Dendritic cell treated with granulocyte-macrophage colony-stimulating factor and Interleukin-4, amounts not matched to agents 40 ng/mL and 50 ng/mL, for 4 days (primary cell): ENCODE data around the gene NCS1.

ENCODE experiments used
- H3K27ac Mint-ChIP-seq: one replicate; pipeline ENCODE4 v1.8.0; 2022; ENCODE audit warnings: mild to moderate bottlenecking, mixed read lengths
- H3K27me3 Mint-ChIP-seq: one replicate; pipeline ENCODE4 v1.8.0; 2022; ENCODE audit warnings: mild to moderate bottlenecking, mixed read lengths
- H3K36me3 Mint-ChIP-seq: one replicate; pipeline ENCODE4 v1.8.0; 2022; ENCODE audit warnings: low read depth, mixed read lengths
- H3K4me1 Mint-ChIP-seq: one replicate; pipeline ENCODE4 v1.8.0; 2022; ENCODE audit warnings: low read depth, mixed read lengths
- H3K4me3 Mint-ChIP-seq: one replicate; pipeline ENCODE4 v1.8.0; 2022; ENCODE audit warnings: mild to moderate bottlenecking, moderate library complexity, mixed read lengths
- H3K9me3 Mint-ChIP-seq: one replicate; pipeline ENCODE4 v1.8.0; 2022; ENCODE audit warnings: mixed read lengths
- intact Hi-C: fragments of 100-400 bp; cut with micrococcal nuclease; formaldehyde crosslinking; loops from one replicate; pipeline ENCODE4 v1.15.0; 2022

The NCS1 gene

DNA sequence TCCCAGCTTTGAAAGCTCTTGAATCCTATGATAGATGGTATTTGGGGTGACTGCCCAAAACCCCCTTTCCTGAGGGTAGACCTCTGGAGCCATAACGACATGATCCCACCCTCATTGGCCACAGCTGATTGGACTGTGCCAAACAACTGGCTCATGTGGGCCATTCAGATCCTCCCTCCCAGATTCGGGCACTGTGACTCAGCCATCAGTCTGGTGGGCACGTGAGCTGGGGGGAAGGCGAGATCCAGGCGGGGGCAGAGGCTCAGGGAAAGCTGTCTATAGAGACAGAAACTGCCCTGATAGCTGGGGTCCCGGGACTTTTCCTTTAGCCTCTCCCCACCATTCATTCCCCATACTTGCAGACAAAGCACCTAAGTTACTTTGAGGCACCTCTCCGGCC is 15.1 kb upstream of the NCS1 start:
- no peaks in the 10 kb centered on the region for H3K36me3 Mint-ChIP-seq
- no peak overlapping the region for H3K4me3 Mint-ChIP-seq
- no peaks in the 10 kb centered on the region for H3K27me3 Mint-ChIP-seq
- intact Hi-C loops: no loop called here
- H3K9me3 Mint-ChIP-seq: no peaks in the 10 kb centered on the region
- peaks cover 9% of the 10 kb centered on the region for H3K4me1 Mint-ChIP-seq
- H3K27ac Mint-ChIP-seq: no peak overlapping the region

- Mint-ChIP-seq H3K36me3 (no peaks in the 10 kb centered on the region), H3K27me3 (no peaks in the 10 kb centered on the region), H3K4me3 (no peak overlapping the region), H3K27ac (no peak overlapping the region), H3K9me3 (no peaks in the 10 kb centered on the region), H3K4me1 (peaks cover 9% of the 10 kb centered on the region)
- intact Hi-C loops: no loop called here
Observed at GRCh38 chr9:130158001-130158400, 14.2 kb upstream of the NCS1 start.

DNA sequence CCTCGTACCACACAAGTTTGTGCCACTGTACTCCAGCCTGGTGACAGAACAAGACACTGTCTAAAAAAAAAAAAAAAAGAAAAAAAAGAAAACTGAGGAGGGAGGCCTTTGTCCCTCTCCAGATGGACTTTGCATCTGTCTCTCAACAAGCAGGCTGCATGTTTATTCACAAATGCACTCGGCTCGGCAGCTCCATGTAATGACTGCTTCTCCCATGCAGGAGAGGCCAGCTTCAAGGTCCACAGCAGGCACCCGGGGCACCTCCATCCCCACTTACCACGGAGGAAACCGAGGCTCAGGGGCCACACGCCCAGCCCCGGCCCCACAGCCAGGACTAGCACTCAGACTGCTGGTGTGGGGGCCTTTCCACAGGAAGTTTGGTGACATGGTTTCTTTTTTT is 13.1 kb upstream of the NCS1 start:
- intact Hi-C loops: no loop called here
- Mint-ChIP-seq H3K36me3 (no peaks in the 10 kb centered on the region), H3K9me3 (no peaks in the 10 kb centered on the region)

DNA sequence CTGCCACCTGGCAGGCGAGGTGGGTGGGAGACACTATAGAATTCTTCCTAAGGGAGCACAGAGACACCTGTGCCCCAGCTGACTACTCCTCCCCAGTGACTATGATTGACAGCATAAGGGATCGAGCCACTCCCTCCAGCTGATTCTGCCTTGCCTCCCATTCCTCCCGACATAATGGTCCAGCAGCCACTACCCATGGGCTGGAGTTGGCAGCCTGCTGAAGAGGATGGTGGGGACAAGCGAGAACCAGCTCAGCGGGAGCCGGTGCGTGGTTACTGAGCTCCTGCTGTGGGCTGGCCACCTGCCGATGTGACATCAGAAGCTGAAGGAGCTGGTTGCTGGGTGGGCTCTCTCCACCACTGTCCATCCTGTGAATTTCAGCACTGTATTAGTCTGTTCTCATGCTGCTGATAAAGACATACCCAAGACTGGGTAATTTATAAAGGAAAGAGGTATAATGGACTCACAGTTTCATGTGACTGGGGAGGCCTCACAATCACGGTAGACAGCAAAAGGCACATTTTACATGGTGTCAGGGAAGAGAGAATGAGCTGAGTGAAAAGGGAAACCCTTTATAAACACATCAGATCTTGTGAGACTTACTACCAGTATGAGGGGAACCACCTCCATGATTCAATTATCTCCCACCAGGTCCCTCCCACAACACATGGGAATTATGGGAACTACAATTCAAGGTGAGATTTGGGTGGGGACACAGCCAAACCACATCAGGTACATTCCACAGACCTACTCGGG is 12.1 kb upstream of the NCS1 start:
- no peak overlapping the region for H3K4me3 Mint-ChIP-seq
- intact Hi-C loops: no loop called here
- H3K27me3 Mint-ChIP-seq: peaks cover 7% of the 10 kb centered on the region
- no peaks in the 10 kb centered on the region for H3K36me3 Mint-ChIP-seq
- peaks cover 9% of the 10 kb centered on the region for H3K4me1 Mint-ChIP-seq
- H3K9me3 Mint-ChIP-seq: no peaks in the 10 kb centered on the region
- no peak overlapping the region for H3K27ac Mint-ChIP-seq

More for the DNA sequence above, 13.1 kb upstream of the NCS1 start:
- Mint-ChIP-seq H3K4me1 (peaks cover 9% of the 10 kb centered on the region), H3K27ac (no peak overlapping the region), H3K27me3 (no peaks in the 10 kb centered on the region), H3K4me3 (no peak overlapping the region)

- peaks cover 9% of the 10 kb centered on the region for H3K4me1 Mint-ChIP-seq
- intact Hi-C loops: no loop called here
- peaks cover 8% of the 10 kb centered on the region for H3K27me3 Mint-ChIP-seq
- no peak overlapping the region for H3K4me3 Mint-ChIP-seq
- H3K27ac Mint-ChIP-seq: no peak overlapping the region
- no peaks in the 10 kb centered on the region for H3K9me3 Mint-ChIP-seq
- H3K36me3 Mint-ChIP-seq: no peaks in the 10 kb centered on the region
Observed at GRCh38 chr9:130160862-130161470, 11.2 kb upstream of the NCS1 start.

DNA sequence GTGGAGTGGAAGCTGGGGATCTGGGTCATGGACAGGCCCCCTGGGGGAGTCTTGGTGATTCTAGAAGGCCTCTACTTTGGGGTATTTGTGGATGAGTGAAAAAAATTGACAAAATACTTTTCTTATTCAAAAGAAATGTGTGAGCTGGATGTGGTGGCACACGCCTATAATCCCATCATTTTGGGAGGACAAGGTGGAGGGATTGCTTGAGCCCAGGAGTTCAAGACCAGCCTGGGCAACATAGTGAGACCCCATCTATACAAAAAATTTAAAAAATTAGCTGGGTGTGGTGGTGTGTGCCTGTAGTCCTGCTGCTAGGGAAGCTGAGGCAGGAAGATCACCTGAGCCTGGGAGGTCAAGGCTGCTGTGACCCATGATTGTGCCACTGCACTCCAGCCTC is 6.6 kb upstream of the NCS1 start:
- intact Hi-C loops: no loop called here
- H3K27ac Mint-ChIP-seq: no peak overlapping the region
- H3K4me1 Mint-ChIP-seq: no peaks in the 10 kb centered on the region
- no peaks in the 10 kb centered on the region for H3K36me3 Mint-ChIP-seq
- no peaks in the 10 kb centered on the region for H3K9me3 Mint-ChIP-seq
- H3K27me3 Mint-ChIP-seq: peaks cover 37% of the 10 kb centered on the region
- no peak overlapping the region for H3K4me3 Mint-ChIP-seq

GRCh38 chr9:130166399-130166798 is 5.8 kb upstream of the NCS1 start:
- no peaks in the 10 kb centered on the region for H3K9me3 Mint-ChIP-seq
- H3K27ac Mint-ChIP-seq: no peak overlapping the region
- no peaks in the 10 kb centered on the region for H3K4me1 Mint-ChIP-seq
- intact Hi-C loops: no loop called here
- no peak overlapping the region for H3K4me3 Mint-ChIP-seq
- no peaks in the 10 kb centered on the region for H3K36me3 Mint-ChIP-seq
- H3K27me3 Mint-ChIP-seq: peaks cover 45% of the 10 kb centered on the region

DNA sequence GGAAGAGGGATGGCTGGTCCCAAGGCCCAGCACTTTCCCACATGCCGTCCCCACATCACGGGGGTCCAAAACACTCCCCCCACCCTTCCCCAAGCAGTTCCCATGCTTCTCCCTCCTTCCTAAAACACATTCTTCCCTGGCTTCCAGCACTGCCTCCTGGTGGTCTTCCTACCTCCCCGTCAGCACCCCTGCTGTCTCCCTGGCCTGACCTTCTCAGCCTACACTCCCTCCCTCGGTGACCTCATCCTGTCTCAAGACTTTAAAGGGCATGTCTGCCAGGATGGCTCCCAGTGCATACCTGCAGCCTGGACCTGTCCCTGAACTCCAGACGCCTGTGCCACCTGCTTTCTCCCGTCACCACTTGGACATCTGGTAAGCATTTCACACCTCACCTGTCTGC is 4.3 kb upstream of the NCS1 start:
- Mint-ChIP-seq H3K4me3 (no peak overlapping the region), H3K9me3 (no peaks in the 10 kb centered on the region), H3K27me3 (peaks cover 50% of the 10 kb centered on the region), H3K27ac (no peak overlapping the region), H3K36me3 (no peaks in the 10 kb centered on the region), H3K4me1 (no peaks in the 10 kb centered on the region)
- intact Hi-C loops: no loop called here

GRCh38 chr9:130171226-130172148 is 717 bp upstream of the NCS1 start:
- Mint-ChIP-seq H3K4me1 (no peaks in the 10 kb centered on the region), H3K27ac (no peak overlapping the region), H3K36me3 (no peaks in the 10 kb centered on the region), H3K4me3 (peak overlapping the region; percentile 17), H3K9me3 (no peaks in the 10 kb centered on the region), H3K27me3 (peaks cover 66% of the 10 kb centered on the region)
- intact Hi-C loops: no loop called here

- no peaks in the 10 kb centered on the region for H3K4me1 Mint-ChIP-seq
- no peak overlapping the region for H3K27ac Mint-ChIP-seq
- no peaks in the 10 kb centered on the region for H3K36me3 Mint-ChIP-seq
- no peaks in the 10 kb centered on the region for H3K9me3 Mint-ChIP-seq
- H3K4me3 Mint-ChIP-seq: peak overlapping the region; percentile 41
- H3K27me3 Mint-ChIP-seq: peaks cover 66% of the 10 kb centered on the region
- intact Hi-C loops: no loop called here
Observed at GRCh38 chr9:130172858-130173665, 858 bp downstream of the NCS1 start.

- no peaks in the 10 kb centered on the region for H3K4me1 Mint-ChIP-seq
- H3K4me3 Mint-ChIP-seq: no peak overlapping the region
- no peaks in the 10 kb centered on the region for H3K36me3 Mint-ChIP-seq
- no peaks in the 10 kb centered on the region for H3K9me3 Mint-ChIP-seq
- peaks cover 65% of the 10 kb centered on the region for H3K27me3 Mint-ChIP-seq
- no peak overlapping the region for H3K27ac Mint-ChIP-seq
- intact Hi-C loops: no loop called here
Observed at GRCh38 chr9:130173666-130173983, 1.4 kb downstream of the NCS1 start.

DNA sequence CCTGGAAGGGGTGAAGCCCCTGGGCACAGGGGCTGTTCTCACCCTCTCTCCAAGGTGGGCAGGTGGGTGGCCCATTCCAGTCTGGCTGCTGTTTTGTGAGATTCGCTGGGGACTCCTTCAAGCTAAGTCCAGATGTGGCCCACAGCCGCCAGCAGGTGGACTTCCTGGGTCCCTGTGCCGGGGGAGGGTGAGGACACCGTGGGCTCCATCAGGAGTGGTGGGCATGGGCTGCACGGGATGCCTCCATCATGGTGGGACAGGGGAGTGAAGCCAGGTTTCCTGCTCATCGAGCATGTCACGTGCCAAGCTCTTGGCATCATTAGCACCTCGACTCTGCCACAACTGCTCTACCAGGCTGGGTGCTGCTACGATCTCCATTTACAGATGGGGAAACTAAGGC is 1.8 kb downstream of the NCS1 start:
- intact Hi-C loops: no loop called here
- H3K36me3 Mint-ChIP-seq: no peaks in the 10 kb centered on the region
- H3K4me3 Mint-ChIP-seq: no peak overlapping the region

GRCh38 chr9:130174920-130175321 is 2.7 kb downstream of the NCS1 start:
- intact Hi-C loops: no loop called here
- H3K4me1 Mint-ChIP-seq: no peaks in the 10 kb centered on the region
- no peaks in the 10 kb centered on the region for H3K36me3 Mint-ChIP-seq
- no peak overlapping the region for H3K4me3 Mint-ChIP-seq
- no peaks in the 10 kb centered on the region for H3K9me3 Mint-ChIP-seq
- H3K27me3 Mint-ChIP-seq: peaks cover 53% of the 10 kb centered on the region
- H3K27ac Mint-ChIP-seq: no peak overlapping the region

More for the DNA sequence above, 1.8 kb downstream of the NCS1 start:
- Mint-ChIP-seq H3K9me3 (no peaks in the 10 kb centered on the region), H3K27ac (no peak overlapping the region), H3K4me1 (no peaks in the 10 kb centered on the region), H3K27me3 (peaks cover 61% of the 10 kb centered on the region)
